Measurements from ENCODE around the gene PDE4D.

The PDE4D gene

GRCh38 chr5:59173578-59173977, 719.9 kb downstream of the PDE4D start:
- DNase-seq (ENCODE audit: low spot score): no peak

- DNase-seq (ENCODE audit: low spot score): no peak
Measured at GRCh38 chr5:59171131-59171530, 722.4 kb downstream of the PDE4D start.

- DNase-seq (ENCODE audit: low spot score): no peak
Measured at GRCh38 chr5:59169768-59170150, 723.8 kb downstream of the PDE4D start.

- no peak for DNase-seq (ENCODE audit: low spot score)
Measured at GRCh38 chr5:59169081-59169767, 724.3 kb downstream of the PDE4D start.

- no peak for DNase-seq (ENCODE audit: low spot score)
Measured at GRCh38 chr5:59168067-59168466, 725.5 kb downstream of the PDE4D start.

GRCh38 chr5:59164041-59164830, 729.3 kb downstream of the PDE4D start:
- DNase-seq (ENCODE audit: low spot score): no peak

- no peak for DNase-seq (ENCODE audit: low spot score)
Measured at GRCh38 chr5:59161221-59162105, 732.1 kb downstream of the PDE4D start.

- DNase-seq (ENCODE audit: low spot score): no peak
Measured at GRCh38 chr5:59158637-59159391, 734.7 kb downstream of the PDE4D start.

- no peak for DNase-seq (ENCODE audit: low spot score)
Measured at GRCh38 chr5:59158165-59158564, 735.4 kb downstream of the PDE4D start.

- no peak for DNase-seq (ENCODE audit: low spot score)
Measured at GRCh38 chr5:59157068-59157467, 736.5 kb downstream of the PDE4D start.

- DNase-seq (ENCODE audit: low spot score): no peak
Measured at GRCh38 chr5:59152701-59153245, 740.8 kb downstream of the PDE4D start.

GRCh38 chr5:59151162-59151889, 742.2 kb downstream of the PDE4D start:
- DNase-seq (ENCODE audit: low spot score): no peak

- no peak for DNase-seq (ENCODE audit: low spot score)
Measured at GRCh38 chr5:59149827-59150226, 743.7 kb downstream of the PDE4D start.

GRCh38 chr5:59149271-59149670, 744.3 kb downstream of the PDE4D start:
- DNase-seq (ENCODE audit: low spot score): no peak

GRCh38 chr5:59146729-59147128, 746.8 kb downstream of the PDE4D start:
- DNase-seq (ENCODE audit: low spot score): no peak

- no peak for DNase-seq (ENCODE audit: low spot score)
Measured at GRCh38 chr5:59143926-59144333, 749.6 kb downstream of the PDE4D start.

GRCh38 chr5:59142927-59143326, 750.6 kb downstream of the PDE4D start:
- no peak for DNase-seq (ENCODE audit: low spot score)

- DNase-seq (ENCODE audit: low spot score): no peak
Measured at GRCh38 chr5:59142138-59142537, 751.4 kb downstream of the PDE4D start.

GRCh38 chr5:59140133-59140532, 753.4 kb downstream of the PDE4D start:
- DNase-seq (ENCODE audit: low spot score): no peak

GRCh38 chr5:59139695-59140094, 753.8 kb downstream of the PDE4D start:
- no peak for DNase-seq (ENCODE audit: low spot score)

GRCh38 chr5:59138509-59138908, 755.0 kb downstream of the PDE4D start:
- DNase-seq (ENCODE audit: low spot score): no peak

Data from kidney capillary endothelial cell (primary cell).